HepG2 (cell line): ENCODE results near the gene TLE5. TPM values are rescaled to one million over a fixed set of nuclear protein-coding genes. Genes with fewer than 3 reads are reported as not detected.

Source experiments
- DNMT1 ChIP-seq: sonication (generic); formaldehyde crosslinking; IDR thresholded peaks from 2 replicates; pipeline ENCODE4 v1.5.1; 2020; ENCODE audit warnings: mild to moderate bottlenecking, missing genetic modification reagents
- DR1 ChIP-seq: sonication (generic); formaldehyde crosslinking; IDR thresholded peaks from 2 replicates; pipeline ENCODE4 v1.8.0; 2021; ENCODE audit warnings: mild to moderate bottlenecking, missing genetic modification reagents, inconsistent platforms
- HDAC6 ChIP-seq: fragments of 200-600 bp; sonication (generic); IDR thresholded peaks from 2 replicates; pipeline ENCODE4 v1.7.0; 2017; ENCODE audit warnings: mild to moderate bottlenecking, antibody characterized with exemption, low read length, low read depth
- MED13 ChIP-seq: sonication (generic); formaldehyde crosslinking; IDR thresholded peaks from 2 replicates; pipeline ENCODE4 v1.5.0; 2020; ENCODE audit warnings: missing genetic modification reagents
- MEIS2 ChIP-seq: sonication (generic); formaldehyde crosslinking; IDR thresholded peaks from 2 replicates; pipeline ENCODE4 v1.9.0; 2021; ENCODE audit warnings: mild to moderate bottlenecking, missing genetic modification reagents
- RBFOX2 ChIP-seq: fragments of 200-400 bp; formaldehyde crosslinking; IDR thresholded peaks from 2 replicates; pipeline ENCODE4 v1.6.1; 2017; ENCODE audit warnings: low read depth, mild to moderate bottlenecking, low read length
- RXRB ChIP-seq: IDR thresholded peaks from 2 replicates; pipeline ENCODE4 v1.6.1; 2016; ENCODE audit warnings: borderline replicate concordance, missing genetic modification reagents, missing compliant biosample characterization
- SPEN ChIP-seq: sonication (generic); formaldehyde crosslinking; IDR thresholded peaks from 2 replicates; pipeline ENCODE4 v1.5.1; 2020; ENCODE audit warnings: low read depth, mild to moderate bottlenecking, missing genetic modification reagents
- ZBTB7A ChIP-seq: sonication (generic); formaldehyde crosslinking; IDR thresholded peaks from 2 replicates; pipeline ENCODE4 v1.8.0; 2022; ENCODE audit warnings: mild to moderate bottlenecking, missing genetic modification reagents
- ZFP90 ChIP-seq: sonication (generic); formaldehyde crosslinking; IDR thresholded peaks from 2 replicates; pipeline ENCODE4 v1.8.0; 2022; ENCODE audit warnings: missing genetic modification reagents, mild to moderate bottlenecking, inconsistent platforms, borderline replicate concordance
- ZNF143 ChIP-seq: sonication (generic); formaldehyde crosslinking; IDR thresholded peaks from 2 replicates; pipeline ENCODE4 v1.4.0; 2020; ENCODE audit warnings: missing genetic modification reagents
- ZNF263 ChIP-seq: sonication (generic); formaldehyde crosslinking; IDR thresholded peaks from 2 replicates; pipeline ENCODE4 v1.4.0; 2020; ENCODE audit warnings: missing genetic modification reagents
- ZNF337 ChIP-seq: sonication (generic); formaldehyde crosslinking; IDR thresholded peaks from 2 replicates; pipeline ENCODE4 v1.5.1; 2020; ENCODE audit warnings: missing genetic modification reagents, low read depth, mild to moderate bottlenecking, borderline replicate concordance
- polyA plus RNA-seq, 8 experiments: library from polyadenylated mRNA; depleted of rRNA in 3 of 8; stranded (reverse) in 7 of 8; unstranded in 1 of 8; fragments of >200 nt; fragmentation: Illumina TruSeq in 4 of 8; extraction: Trizol in 4 of 8; gene quantifications; 2 replicates each; pipeline versions ENCODE4 v1.2.1 to v1.2.3, GENCODE V29; 2011 to 2016; ENCODE audit warnings: low read depth in 4 of 8, missing spikeins in 1 of 8, mixed read lengths in 1 of 8; ENCODE audit not compliant: insufficient read depth in 1 of 8
- total RNA-seq, 5 experiments: library from RNA; depleted of rRNA; stranded (reverse); fragments of >200 nt; fragmentation: Illumina TruSeq; extraction: Trizol; gene quantifications; 2 replicates each; pipeline ENCODE4 v1.2.3, GENCODE V29; 2016; ENCODE audit warnings: low read depth in 1 of 5
- TF ChIP-seq, protein P1 (sequence below): IDR thresholded peaks from 2 replicates; pipeline ENCODE4 v1.6.1; 2018; ENCODE audit warnings: missing genetic modification reagents, mild to moderate bottlenecking, missing compliant biosample characterization
- TF ChIP-seq, protein P2 (sequence below): sonication (generic); formaldehyde crosslinking; IDR thresholded peaks from 2 replicates; pipeline ENCODE4 v1.5.0; 2020; ENCODE audit warnings: mild to moderate bottlenecking, missing genetic modification reagents, borderline replicate concordance

TLE5 gene
- total and polyA plus RNA-seq, 2 of the 13 experiments (the other 11 are each of a cell fraction or from before 2014, with no cell fraction given): 62.8 to 189 TPM

DNA sequence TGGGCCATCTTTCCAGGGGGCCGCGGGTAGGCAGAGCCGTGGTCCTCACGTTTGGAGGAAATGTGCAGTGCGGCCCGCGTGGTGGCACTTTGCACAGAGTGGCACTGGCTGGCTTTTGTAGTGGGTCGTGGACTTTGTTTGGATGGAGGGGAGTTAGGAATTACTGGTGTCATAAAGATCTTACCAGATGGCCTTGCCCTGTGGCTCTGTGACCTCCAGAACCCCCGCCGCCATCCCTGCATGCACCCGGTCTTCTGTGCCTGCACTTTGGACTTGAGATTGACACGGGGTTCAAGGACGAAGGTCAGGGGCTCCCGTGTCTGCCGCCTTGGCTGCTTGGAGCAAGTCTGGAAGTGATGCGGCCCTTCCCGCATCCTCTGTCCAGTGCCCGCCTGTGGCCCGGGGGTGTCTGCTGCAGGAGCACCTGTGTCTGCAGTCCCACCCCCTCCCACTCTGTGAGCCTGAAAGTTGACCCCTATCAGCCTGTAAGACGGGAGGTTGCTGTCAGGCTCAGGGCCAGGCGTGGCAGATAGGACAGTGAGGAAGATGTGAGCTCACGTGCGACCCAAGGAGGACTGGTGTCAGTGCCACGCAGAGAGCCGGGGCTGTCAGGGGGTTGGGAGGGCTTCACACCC lies 34.1 kb upstream of the TLE5 start (continued):
- TF ChIP-seq ZNF263 (CRISPR knock-in tag): peak; percentile 17; the same call in 1 of the 2 replicates
- TF ChIP-seq DR1: peak; percentile 1; the same call in 1 of the 2 replicates
- peak; percentile 60 for TF ChIP-seq MEIS2 (CRISPR knock-in tag)
- no peak for TF ChIP-seq MED13 (CRISPR knock-in tag)
- no peak for TF ChIP-seq SPEN
- TF ChIP-seq DNMT1 (CRISPR knock-in tag): peak; percentile 62; the same call in 1 of the 2 replicates
- TF ChIP-seq, protein P1, sequence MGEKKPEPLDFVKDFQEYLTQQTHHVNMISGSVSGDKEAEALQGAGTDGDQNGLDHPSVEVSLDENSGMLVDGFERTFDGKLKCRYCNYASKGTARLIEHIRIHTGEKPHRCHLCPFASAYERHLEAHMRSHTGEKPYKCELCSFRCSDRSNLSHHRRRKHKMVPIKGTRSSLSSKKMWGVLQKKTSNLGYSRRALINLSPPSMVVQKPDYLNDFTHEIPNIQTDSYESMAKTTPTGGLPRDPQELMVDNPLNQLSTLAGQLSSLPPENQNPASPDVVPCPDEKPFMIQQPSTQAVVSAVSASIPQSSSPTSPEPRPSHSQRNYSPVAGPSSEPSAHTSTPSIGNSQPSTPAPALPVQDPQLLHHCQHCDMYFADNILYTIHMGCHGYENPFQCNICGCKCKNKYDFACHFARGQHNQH (CRISPR knock-in tag): no peak
- TF ChIP-seq ZNF337 (CRISPR knock-in tag): no peak
- TF ChIP-seq, protein P2, sequence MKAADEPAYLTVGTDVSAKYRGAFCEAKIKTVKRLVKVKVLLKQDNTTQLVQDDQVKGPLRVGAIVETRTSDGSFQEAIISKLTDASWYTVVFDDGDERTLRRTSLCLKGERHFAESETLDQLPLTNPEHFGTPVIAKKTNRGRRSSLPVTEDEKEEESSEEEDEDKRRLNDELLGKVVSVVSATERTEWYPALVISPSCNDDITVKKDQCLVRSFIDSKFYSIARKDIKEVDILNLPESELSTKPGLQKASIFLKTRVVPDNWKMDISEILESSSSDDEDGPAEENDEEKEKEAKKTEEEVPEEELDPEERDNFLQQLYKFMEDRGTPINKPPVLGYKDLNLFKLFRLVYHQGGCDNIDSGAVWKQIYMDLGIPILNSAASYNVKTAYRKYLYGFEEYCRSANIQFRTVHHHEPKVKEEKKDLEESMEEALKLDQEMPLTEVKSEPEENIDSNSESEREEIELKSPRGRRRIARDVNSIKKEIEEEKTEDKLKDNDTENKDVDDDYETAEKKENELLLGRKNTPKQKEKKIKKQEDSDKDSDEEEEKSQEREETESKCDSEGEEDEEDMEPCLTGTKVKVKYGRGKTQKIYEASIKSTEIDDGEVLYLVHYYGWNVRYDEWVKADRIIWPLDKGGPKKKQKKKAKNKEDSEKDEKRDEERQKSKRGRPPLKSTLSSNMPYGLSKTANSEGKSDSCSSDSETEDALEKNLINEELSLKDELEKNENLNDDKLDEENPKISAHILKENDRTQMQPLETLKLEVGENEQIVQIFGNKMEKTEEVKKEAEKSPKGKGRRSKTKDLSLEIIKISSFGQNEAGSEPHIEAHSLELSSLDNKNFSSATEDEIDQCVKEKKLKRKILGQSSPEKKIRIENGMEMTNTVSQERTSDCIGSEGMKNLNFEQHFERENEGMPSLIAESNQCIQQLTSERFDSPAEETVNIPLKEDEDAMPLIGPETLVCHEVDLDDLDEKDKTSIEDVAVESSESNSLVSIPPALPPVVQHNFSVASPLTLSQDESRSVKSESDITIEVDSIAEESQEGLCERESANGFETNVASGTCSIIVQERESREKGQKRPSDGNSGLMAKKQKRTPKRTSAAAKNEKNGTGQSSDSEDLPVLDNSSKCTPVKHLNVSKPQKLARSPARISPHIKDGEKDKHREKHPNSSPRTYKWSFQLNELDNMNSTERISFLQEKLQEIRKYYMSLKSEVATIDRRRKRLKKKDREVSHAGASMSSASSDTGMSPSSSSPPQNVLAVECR (CRISPR knock-in tag): peak; percentile 57; the same call in 1 of the 2 replicates
- TF ChIP-seq ZBTB7A (CRISPR knock-in tag): peak; percentile 78; the same call in 1 of the 2 replicates
- TF ChIP-seq ZNF143: 0 out of 2 replicates have a peak, but pooled peaks have one; percentile 13
- TF ChIP-seq RBFOX2: peak; percentile 41; the same call in 1 of the 2 replicates
- peak; percentile 49; the same call in 1 of the 2 replicates for TF ChIP-seq ZFP90 (CRISPR knock-in tag)
- peak; percentile 43; the same call in 1 of the 2 replicates for TF ChIP-seq RXRB (CRISPR knock-in tag)
- no peak for TF ChIP-seq HDAC6
